Left ventricle myocardium inferior (tissue), 1 donor: ENCODE results near the gene CELF2. TPM values are rescaled to one million over a fixed set of nuclear protein-coding genes. Genes with fewer than 3 reads are reported as not detected.

Experiments used
- DNase-seq: peaks from one replicate; pipeline ENCODE4 v3.0.0-alpha.2; 2020
- H3K27ac ChIP-seq: fragments of 200-600 bp; replicated peaks from 2 replicates; pipeline ENCODE4 v1.8.0; 2021
- H3K27me3 ChIP-seq: fragments of 200-600 bp; 2 replicates; pipeline ENCODE4 v1.8.0; 2021; ENCODE audit warnings: low read depth
- H3K36me3 ChIP-seq: fragments of 200-600 bp; 2 replicates; pipeline ENCODE4 v1.8.0; 2021
- H3K4me1 ChIP-seq: fragments of 200-600 bp; 2 replicates; pipeline ENCODE4 v1.8.0; 2021
- H3K4me3 ChIP-seq: fragments of 200-600 bp; 2 replicates; pipeline ENCODE4 v1.8.0; 2021; ENCODE audit warnings: mild to moderate bottlenecking, moderate library complexity
- H3K9me3 ChIP-seq: fragments of 200-600 bp; replicated peaks from 2 replicates; pipeline ENCODE4 v1.8.0; 2021
- CTCF ChIP-seq: fragments of 200-600 bp; IDR thresholded peaks from 2 replicates; pipeline ENCODE4 v1.8.0; 2021; ENCODE audit warnings: antibody characterized with exemption, mild to moderate bottlenecking, borderline replicate concordance
- intact Hi-C: fragments of 100-400 bp; cut with micrococcal nuclease; formaldehyde crosslinking; loops from one replicate; pipeline ENCODE4 v1.11.0; 2022
- total RNA-seq: library from RNA; stranded (reverse); fragmentation: NEBNext Ultra II Directional; extraction: Animal tissue kit (Norgen Biotek cat#: 25700); gene quantifications from one replicate; pipeline ENCODE4 v1.2.1, GENCODE V29; 2021
- donor health status: DM: no; HTN: yes; CAD: no; lungs with severe emphysema.

CELF2 gene
- total RNA-seq, 1 donor from 2014 or later, result 74.9 TPM

- no peaks in the 10 kb centered on the region for H3K9me3 ChIP-seq
- intact Hi-C loops, result no loop called here
- peak overlapping the region; percentile 54 for H3K27ac ChIP-seq
- DNase-seq, result no peak
- TF ChIP-seq CTCF, result no peak
- no peak overlapping the region for H3K4me3 ChIP-seq
- H3K27me3 ChIP-seq, result no peaks in the 10 kb centered on the region
- no peaks in the 10 kb centered on the region for H3K36me3 ChIP-seq
- peaks cover 17% of the 10 kb centered on the region for H3K4me1 ChIP-seq
These were observed 40.3 kb upstream of the CELF2 start for GRCh38 chr10:10977226-10977956.

GRCh38 chr10:10977978-10978377, 39.7 kb upstream of the CELF2 start:
- TF ChIP-seq CTCF, result no peak
- peak overlapping the region; percentile 54 for H3K27ac ChIP-seq
- intact Hi-C loops, result no loop called here

GRCh38 chr10:10985361-10985760, 32.3 kb upstream of the CELF2 start:
- Histone ChIP-seq H3K9me3 (no peaks in the 10 kb centered on the region), H3K27ac (no peak overlapping the region), H3K4me1 (no peaks in the 10 kb centered on the region), H3K27me3 (no peaks in the 10 kb centered on the region), H3K36me3 (no peaks in the 10 kb centered on the region), H3K4me3 (no peak overlapping the region)
- intact Hi-C loops, result no loop called here
- TF ChIP-seq CTCF, result no peak
- no peak for DNase-seq

More at GRCh38 chr10:10977978-10978377, 39.7 kb upstream of the CELF2 start:
- no peaks in the 10 kb centered on the region for H3K27me3 ChIP-seq
- no peak for DNase-seq
- H3K4me1 ChIP-seq, result peaks cover 17% of the 10 kb centered on the region
- no peaks in the 10 kb centered on the region for H3K9me3 ChIP-seq
- H3K36me3 ChIP-seq, result no peaks in the 10 kb centered on the region
- no peak overlapping the region for H3K4me3 ChIP-seq

GRCh38 chr10:10986606-10987005, 31.1 kb upstream of the CELF2 start:
- TF ChIP-seq CTCF, result no peak
- Histone ChIP-seq H3K27me3 (no peaks in the 10 kb centered on the region), H3K36me3 (no peaks in the 10 kb centered on the region), H3K4me3 (no peak overlapping the region), H3K4me1 (no peaks in the 10 kb centered on the region), H3K27ac (no peak overlapping the region), H3K9me3 (no peaks in the 10 kb centered on the region)
- no peak for DNase-seq
- intact Hi-C loops, result no loop called here

- H3K4me1 ChIP-seq, result no peaks in the 10 kb centered on the region
- H3K36me3 ChIP-seq, result no peaks in the 10 kb centered on the region
- H3K9me3 ChIP-seq, result no peaks in the 10 kb centered on the region
- no peak for TF ChIP-seq CTCF
- H3K27ac ChIP-seq, result no peak overlapping the region
- H3K4me3 ChIP-seq, result no peak overlapping the region
- H3K27me3 ChIP-seq, result no peaks in the 10 kb centered on the region
- no peak for DNase-seq
- intact Hi-C loops, result no loop called here
These were observed 30.6 kb upstream of the CELF2 start for GRCh38 chr10:10987111-10987510.
